GM12891 (cell line): ENCODE measurements around the gene FAM72A.

Source experiments
- POLR2A ChIP-seq: IDR thresholded peaks from 2 replicates; pipeline ENCODE4 v1.6.1; 2011; ENCODE audit warnings: low read depth, low read length, control low read depth
- POLR2AphosphoS5 ChIP-seq: IDR thresholded peaks from 2 replicates; pipeline ENCODE4 v1.6.1; 2011; ENCODE audit warnings: low read depth, low read length, control low read depth
- POU2F2 ChIP-seq: IDR thresholded peaks from 2 replicates; pipeline ENCODE4 v1.6.1; 2011; ENCODE audit warnings: low read depth, mild to moderate bottlenecking, control low read depth, low read length, moderate library complexity
- TAF1 ChIP-seq: IDR thresholded peaks from 2 replicates; pipeline ENCODE4 v1.6.1; 2011; ENCODE audit warnings: low read depth, low read length, control low read depth

DNA sequence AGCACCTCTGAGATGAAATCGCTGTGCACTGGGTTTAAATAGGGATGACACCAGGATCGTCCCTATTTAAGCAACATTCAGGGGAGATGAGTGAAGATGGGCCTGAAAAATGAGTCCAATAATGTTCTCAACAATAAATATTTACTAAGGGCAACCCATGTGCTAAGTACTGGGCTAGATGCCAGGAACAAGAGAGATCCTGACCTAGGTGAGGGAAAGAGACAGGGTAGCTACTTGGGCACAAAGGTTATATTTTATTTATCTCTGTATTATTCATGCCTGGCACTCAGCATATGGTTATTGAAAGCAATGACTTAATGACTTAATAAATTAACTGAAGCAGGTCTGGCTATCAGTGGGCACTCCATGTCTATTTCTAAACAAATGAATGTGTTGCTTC is 58.0 kb downstream of the FAM72A start:
- TF ChIP-seq POLR2A (no peak), POLR2AphosphoS5 (no peak), TAF1 (no peak), POU2F2 (no peak)
